HCT116 (cell line): ENCODE data around the gene LMOD3. TPM values are rescaled to one million over a fixed set of nuclear protein-coding genes. Genes with fewer than 3 reads are reported as not detected.

ENCODE experiments used
- ATAC-seq: fragments of 200-7000 bp; cut with Tn5 transposase; 2 replicates; pipeline ENCODE4 v1.9.1; 2020; ENCODE audit warnings: mild to moderate bottlenecking, moderate library complexity
- BruUV-seq: library from RNA; stranded (reverse); fragments of 400-500 nt; replicated peaks from 2 replicates; lab custom pipeline; 2021; lab: Mats Ljungman, UMichigan
- CTCF ChIA-PET: fragments of 300-600 bp; sonication (Branson Sonifier 250); formaldehyde crosslinking; loops from one replicate; lab custom pipeline; 2021; ENCODE audit warnings: antibody characterized with exemption; lab: Charles Lee
- POLR2A ChIA-PET: fragments of 300-600, 350-600 bp; sonication (Branson Sonifier 250); formaldehyde crosslinking; loops from one replicate; lab custom pipeline; 2021; ENCODE audit warnings: antibody characterized with exemption; lab: Charles Lee
- RAD21 ChIA-PET, 2 experiments: fragments of 300-600 bp; sonication (Branson Sonifier 250); formaldehyde crosslinking; loops; one replicate each; lab custom pipeline; 2023; ENCODE audit warnings: low total read pairs in 2 of 2; ENCODE audit not compliant: uncharacterized antibody in 2 of 2, unreplicated experiment in 2 of 2, low non-redundant PET in 1 of 2; lab: Charles Lee
- DNase-seq: peaks from one replicate; pipeline ENCODE4 v3.0.0-alpha.2; 2010; ENCODE audit warnings: low read depth, low spot score
- H2AFZ ChIP-seq: fragments of 200-600 bp; shearing (Covaris generic), sonication (generic); 2 replicates; pipeline ENCODE4 v1.6.1; 2017; ENCODE audit warnings: low read depth, mixed run types, mixed read lengths, antibody characterized with exemption, low read length; ENCODE audit not compliant: poor library complexity, severe bottlenecking
- H3K27ac ChIP-seq: 2 replicates; pipeline ENCODE4 v1.5.1; 2012; ENCODE audit warnings: low read depth, low read length
- H3K27me3 ChIP-seq: fragments of 200-600 bp; sonication (generic); 2 replicates; pipeline ENCODE4 v1.6.1; 2016; ENCODE audit warnings: mixed run types, low read length, mixed read lengths; ENCODE audit not compliant: insufficient read depth
- H3K36me3 ChIP-seq, 2 experiments: fragments of 200-500 bp in 1 of 2; fragments of 200-600 bp in 1 of 2; sonication (Bioruptor generic) in 1 of 2; sonication (generic) in 1 of 2; 2 replicates each; pipeline versions ENCODE4 v1.5.1 to v1.6.1; 2014 to 2016; ENCODE audit warnings: low read length in 2 of 2, inconsistent platforms in 1 of 2, mixed read lengths in 1 of 2, mixed run types in 1 of 2; ENCODE audit not compliant: insufficient read depth in 2 of 2, control insufficient read depth in 1 of 2
- H3K4me1 ChIP-seq, 2 experiments: fragments of 200-600 bp in 1 of 2; sonication (generic) in 1 of 2; 2 replicates each; pipeline versions ENCODE4 v1.5.1 to v1.6.1; 2012 to 2017; ENCODE audit warnings: low read length in 2 of 2, inconsistent platforms in 1 of 2, mild to moderate bottlenecking in 1 of 2, mixed read lengths in 1 of 2, mixed run types in 1 of 2, moderate library complexity in 1 of 2; ENCODE audit not compliant: insufficient read depth in 2 of 2, control insufficient read depth in 1 of 2
- H3K4me2 ChIP-seq: fragments of 200-600 bp; sonication (generic); 2 replicates; pipeline ENCODE4 v1.6.1; 2017; ENCODE audit warnings: mixed run types, low read length, mixed read lengths
- H3K4me3 ChIP-seq, 2 experiments: fragments of 200-600 bp in 1 of 2; sonication (generic) in 1 of 2; replicated peaks in 1 of 2; 2 replicates each; pipeline ENCODE4 v1.5.1; 2011 to 2016; ENCODE audit warnings: low read length in 2 of 2, control low read depth in 1 of 2, low read depth in 1 of 2, mild to moderate bottlenecking in 1 of 2, mixed read lengths in 1 of 2, mixed run types in 1 of 2
- H3K79me2 ChIP-seq: fragments of 200-600 bp; sonication (generic); 2 replicates; pipeline ENCODE4 v1.6.1; 2017; ENCODE audit warnings: mild to moderate bottlenecking, mixed run types, low read length, moderate library complexity, mixed read lengths; ENCODE audit not compliant: insufficient read depth
- H3K9ac ChIP-seq: fragments of 200-600 bp; sonication (generic); 2 replicates; pipeline ENCODE4 v1.6.1; 2016; ENCODE audit warnings: low read length, mixed read lengths
- H3K9me2 ChIP-seq: fragments of 200-600 bp; sonication (generic), shearing (Covaris generic); 2 replicates; pipeline ENCODE4 v1.6.1; 2017; ENCODE audit warnings: mixed run types, mild to moderate bottlenecking, moderate library complexity; ENCODE audit not compliant: insufficient read depth
- H3K9me3 ChIP-seq, 2 experiments: fragments of 200-500 bp in 1 of 2; fragments of 200-600 bp in 1 of 2; sonication (Bioruptor generic) in 1 of 2; sonication (generic) in 1 of 2; 2 replicates each; pipeline ENCODE4 v1.6.1; 2014 to 2017; ENCODE audit warnings: low read length in 2 of 2, mixed read lengths in 2 of 2, inconsistent platforms in 1 of 2, low read depth in 1 of 2, mild to moderate bottlenecking in 1 of 2, mixed run types in 1 of 2, moderate library complexity in 1 of 2; ENCODE audit not compliant: control insufficient read depth in 1 of 2, insufficient read depth in 1 of 2
- H4K20me1 ChIP-seq: fragments of 200-600 bp; sonication (generic), shearing (Covaris generic); 2 replicates; pipeline ENCODE4 v1.6.1; 2017; ENCODE audit warnings: mixed run types, mild to moderate bottlenecking, moderate library complexity; ENCODE audit not compliant: insufficient read depth
- ATF3 ChIP-seq: IDR thresholded peaks from 2 replicates; pipeline ENCODE4 v1.6.1; 2012
- CEBPB ChIP-seq: IDR thresholded peaks from 2 replicates; pipeline ENCODE4 v1.6.1; 2012; ENCODE audit warnings: low read depth
- CTCF ChIP-seq, 3 experiments: fragments of 200-600 bp in 1 of 3; sonication (generic) in 1 of 3; IDR thresholded peaks in 2 of 3; conservative IDR thresholded peaks in 1 of 3; 2 replicates each; pipeline ENCODE4 v1.5.1; 2012 to 2017; ENCODE audit warnings: low read depth in 2 of 3, low read length in 2 of 3, antibody characterized with exemption in 1 of 3, borderline replicate concordance in 1 of 3, control low read depth in 1 of 3, mild to moderate bottlenecking in 1 of 3, mixed read lengths in 1 of 3, mixed run types in 1 of 3, moderate library complexity in 1 of 3; ENCODE audit not compliant: insufficient read depth in 1 of 3
- EGR1 ChIP-seq: IDR thresholded peaks from 2 replicates; pipeline ENCODE4 v1.6.1; 2012; ENCODE audit warnings: low read depth
- EZH2 ChIP-seq: fragments of 200-600 bp; sonication (generic); IDR thresholded peaks from 2 replicates; pipeline ENCODE4 v1.6.1; 2017; ENCODE audit warnings: antibody characterized with exemption, mixed run types
- EZH2phosphoT487 ChIP-seq: fragments of 200-600 bp; IDR thresholded peaks from 2 replicates; pipeline ENCODE4 v1.6.1; 2018; ENCODE audit warnings: antibody characterized with exemption, borderline replicate concordance
- MAX ChIP-seq: IDR thresholded peaks from 2 replicates; pipeline ENCODE4 v1.6.1; 2012
- POLR2A ChIP-seq: IDR thresholded peaks from 2 replicates; pipeline ENCODE4 v1.7.0; 2011; ENCODE audit warnings: borderline replicate concordance; ENCODE audit not compliant: insufficient read depth, insufficient read length; ENCODE audit errors: extremely low read depth
- POLR2AphosphoS5 ChIP-seq: IDR thresholded peaks from 2 replicates; pipeline ENCODE4 v1.6.1; 2011; ENCODE audit warnings: mild to moderate bottlenecking, low read depth, low read length, moderate library complexity
- RAD21 ChIP-seq: IDR thresholded peaks from 2 replicates; pipeline ENCODE4 v1.6.1; 2012; ENCODE audit warnings: low read depth, mild to moderate bottlenecking
- YY1 ChIP-seq: IDR thresholded peaks from 2 replicates; pipeline ENCODE4 v1.6.1; 2011; ENCODE audit warnings: low read length, low read depth, moderate library complexity, mild to moderate bottlenecking; ENCODE audit not compliant: insufficient replicate concordance; ENCODE audit errors: extremely low read depth
- ZBTB33 ChIP-seq: IDR thresholded peaks from 2 replicates; pipeline ENCODE4 v1.6.1; 2011; ENCODE audit warnings: mild to moderate bottlenecking, low read length, moderate library complexity; ENCODE audit not compliant: insufficient replicate concordance; ENCODE audit errors: extremely low read depth
- intact Hi-C: fragments of 100-400 bp; cut with micrococcal nuclease; formaldehyde crosslinking; loops from 2 replicates; pipeline ENCODE4 v1.10.0; 2022
- total RNA-seq: library from RNA; stranded (reverse); gene quantifications from one replicate; pipeline ENCODE4 v1.2.1, GENCODE V29; 2021; ENCODE audit not compliant: unreplicated experiment

Gene LMOD3
- total RNA-seq, 1 experiment from 2014 or later = not detected

- TF ChIP-seq YY1 (no peak), CTCF (IDR thresholded peaks at IDR 0.05 in 2 of 3, conservative IDR thresholded peaks at IDR 0.05 in 1 of 3; ENCODE audit: borderline replicate concordance in 1 of 3, insufficient read depth in 1 of 3, low read depth in 2 of 3, low read length in 2 of 3) (no peak)
Measured at GRCh38 chr3:69137412-69137811, 15.0 kb upstream of the LMOD3 start (continued).

GRCh38 chr3:69137005-69137404 is 14.6 kb upstream of the LMOD3 start:
- ChIA-PET POLR2A (no interaction called here), CTCF (interaction anchor here (1.8 kb wide), 1 partner anchor 16 kb away, joined by 4 read pairs; no protein-coding TSS in a partner anchor), RAD21 (no interaction called here)
- ATAC-seq (no peak), DNase-seq (no peak)
- Histone ChIP-seq H3K4me3 (no peak overlapping the region), H3K27me3 (no peaks in the 10 kb centered on the region), H3K9ac (no peak overlapping the region), H2AFZ (no peak overlapping the region), H3K27ac (no peak overlapping the region), H3K36me3 (no peaks in the 10 kb centered on the region), H3K4me2 (no peak overlapping the region), H3K9me2 (no peaks in the 10 kb centered on the region), H3K9me3 (no peaks in the 10 kb centered on the region), H4K20me1 (no peaks in the 10 kb centered on the region), H3K4me1 (no peaks in the 10 kb centered on the region), H3K79me2 (no peaks in the 10 kb centered on the region)
- intact Hi-C loops = no loop called here
- no TSS peak for BruUV-seq
- TF ChIP-seq CEBPB (no peak), EZH2phosphoT487 (no peak), EZH2 (no peak), POLR2A (no peak), CTCF (IDR thresholded peaks at IDR 0.05 in 2 of 3, conservative IDR thresholded peaks at IDR 0.05 in 1 of 3; ENCODE audit: borderline replicate concordance in 1 of 3, insufficient read depth in 1 of 3, low read depth in 2 of 3, low read length in 2 of 3) (no peak), EGR1 (no peak), ZBTB33 (no peak), RAD21 (no peak), POLR2AphosphoS5 (no peak), ATF3 (no peak), YY1 (no peak), MAX (no peak)
